HFF-Myc (cell line): ENCODE results near the gene HPD.
"Not testable (repeated sequence)": the region's sequence is repeated elsewhere in the genome, so short reads cannot be mapped to it uniquely, and the experiment has no call there.

Experiments used
- DNase-seq: peaks from one replicate; pipeline ENCODE4 v3.0.0-alpha.2; 2011; ENCODE audit warnings: low read depth; ENCODE audit errors: extremely low read depth
- H3K4me3 ChIP-seq: replicated peaks from 2 replicates; pipeline ENCODE4 v1.5.1; 2011; ENCODE audit warnings: low read depth, mild to moderate bottlenecking, control low read depth, low read length
- TF ChIP-seq, protein P1 (sequence below): IDR thresholded peaks from 2 replicates; pipeline ENCODE4 v1.5.1; 2012; ENCODE audit warnings: mild to moderate bottlenecking, low read depth, low read length, control low read depth; ENCODE audit errors: missing control alignments

The HPD gene

GRCh38 chr12:121892673-121893561, 34.3 kb upstream of the HPD start:
- no peak overlapping the region for H3K4me3 ChIP-seq
- DNase-seq, result no peak
- TF ChIP-seq, protein P1, sequence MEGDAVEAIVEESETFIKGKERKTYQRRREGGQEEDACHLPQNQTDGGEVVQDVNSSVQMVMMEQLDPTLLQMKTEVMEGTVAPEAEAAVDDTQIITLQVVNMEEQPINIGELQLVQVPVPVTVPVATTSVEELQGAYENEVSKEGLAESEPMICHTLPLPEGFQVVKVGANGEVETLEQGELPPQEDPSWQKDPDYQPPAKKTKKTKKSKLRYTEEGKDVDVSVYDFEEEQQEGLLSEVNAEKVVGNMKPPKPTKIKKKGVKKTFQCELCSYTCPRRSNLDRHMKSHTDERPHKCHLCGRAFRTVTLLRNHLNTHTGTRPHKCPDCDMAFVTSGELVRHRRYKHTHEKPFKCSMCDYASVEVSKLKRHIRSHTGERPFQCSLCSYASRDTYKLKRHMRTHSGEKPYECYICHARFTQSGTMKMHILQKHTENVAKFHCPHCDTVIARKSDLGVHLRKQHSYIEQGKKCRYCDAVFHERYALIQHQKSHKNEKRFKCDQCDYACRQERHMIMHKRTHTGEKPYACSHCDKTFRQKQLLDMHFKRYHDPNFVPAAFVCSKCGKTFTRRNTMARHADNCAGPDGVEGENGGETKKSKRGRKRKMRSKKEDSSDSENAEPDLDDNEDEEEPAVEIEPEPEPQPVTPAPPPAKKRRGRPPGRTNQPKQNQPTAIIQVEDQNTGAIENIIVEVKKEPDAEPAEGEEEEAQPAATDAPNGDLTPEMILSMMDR, result no peak

- not testable (repeated sequence) for DNase-seq
- H3K4me3 ChIP-seq, result peak overlapping the region; percentile 80
Observed at GRCh38 chr12:121889661-121890060, 31.0 kb upstream of the HPD start.

- peak overlapping the region; percentile 80 for H3K4me3 ChIP-seq
- DNase-seq, result no peak
- TF ChIP-seq, protein P1, result no peak
Observed at GRCh38 chr12:121889274-121889624, 30.6 kb upstream of the HPD start.

DNA sequence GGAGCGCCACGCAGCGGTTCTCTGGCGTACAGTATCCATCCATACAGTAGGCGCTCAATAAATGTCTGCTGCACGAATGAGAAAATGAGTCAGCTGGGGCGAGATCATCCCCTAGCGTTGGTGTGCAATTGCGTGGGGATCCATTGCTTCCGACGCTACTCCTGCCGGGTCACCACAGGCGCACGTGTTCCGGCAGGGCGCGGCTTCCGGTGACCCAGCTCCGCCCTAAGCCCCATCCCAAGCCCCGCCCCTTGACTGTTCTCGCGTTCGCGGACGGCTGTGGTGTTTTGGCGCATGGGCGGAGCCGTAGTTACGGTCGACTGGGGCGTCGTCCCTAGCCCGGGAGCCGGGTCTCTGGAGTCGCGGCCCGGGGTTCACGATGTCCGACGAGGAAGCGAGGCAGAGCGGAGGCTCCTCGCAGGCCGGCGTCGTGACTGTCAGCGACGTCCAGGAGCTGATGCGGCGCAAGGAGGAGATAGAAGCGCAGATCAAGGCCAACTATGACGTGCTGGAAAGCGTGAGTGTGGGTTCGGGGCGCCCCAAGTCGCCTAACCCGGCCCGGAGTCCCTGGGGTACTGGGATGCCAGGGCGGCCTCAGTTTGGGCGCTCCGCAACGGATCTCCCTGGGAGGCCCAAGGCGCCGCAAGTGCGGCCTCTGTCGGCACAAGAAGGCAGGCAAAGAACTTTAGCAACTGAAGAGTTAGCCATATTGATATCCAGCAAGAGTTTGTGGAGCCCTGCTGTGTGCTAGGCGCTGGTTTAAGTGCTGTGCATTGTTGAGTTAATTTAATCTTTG, 30.0 kb upstream of the HPD start, which contains the start of gene PSMD9:
Gene PSMD9 (plus strand): TSS at position 313 of the 796 bp plus-strand sequence. CDS start 67 bp downstream, at position 380.
- peak; percentile 93 for DNase-seq
- peak within 1 kb of the TSS; percentile 80 for H3K4me3 ChIP-seq
- TF ChIP-seq, protein P1, result peak; percentile 78

- no peak for DNase-seq
- TF ChIP-seq, protein P1, result no peak
- H3K4me3 ChIP-seq, result peak overlapping the region; percentile 80
Observed at GRCh38 chr12:121888083-121888477, 29.4 kb upstream of the HPD start.

GRCh38 chr12:121885129-121885528, 26.5 kb upstream of the HPD start:
- not testable (repeated sequence) for H3K4me3 ChIP-seq, DNase-seq

DNA sequence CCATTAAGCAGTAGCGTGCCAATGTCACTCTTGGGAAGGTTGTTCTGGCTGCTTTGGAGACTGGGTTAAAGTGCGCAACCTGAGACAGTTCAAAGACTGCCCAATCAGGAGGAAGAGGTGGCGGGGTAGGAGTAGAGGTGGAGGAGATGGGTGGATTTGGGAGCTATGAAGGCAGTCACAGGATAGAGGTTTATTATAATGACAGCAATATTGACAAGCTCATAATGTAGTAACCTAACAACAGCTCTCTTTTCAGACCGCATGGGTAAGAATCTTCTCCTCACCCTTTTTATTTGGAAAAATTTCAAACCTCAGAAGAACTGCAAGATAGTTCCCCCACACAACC, 24.6 kb upstream of the HPD start:
- TF ChIP-seq, protein P1, result no peak
- no peak for DNase-seq
- no peak overlapping the region for H3K4me3 ChIP-seq

GRCh38 chr12:121876080-121876447, 17.4 kb upstream of the HPD start:
- H3K4me3 ChIP-seq, DNase-seq: not testable (repeated sequence)
